Renal cortex interstitium (tissue), 11 donors: ENCODE measurements around the gene ATXN1. TPM values are rescaled to one million over a fixed set of nuclear protein-coding genes. Genes with fewer than 3 reads are reported as not detected.
"Not testable (repeated sequence)": the region's sequence is repeated elsewhere in the genome, so short reads cannot be mapped to it uniquely, and the experiment has no call there.

Experiments used
- DNase-seq, 11 donors: peaks; one replicate each; pipeline ENCODE4 v3.0.0-alpha.2; 2013; ENCODE audit warnings: low read depth in 9 of 11, low spot score in 4 of 11; ENCODE audit errors: extremely low read depth in 1 of 11
- polyA plus RNA-seq, 3 donors: library from polyadenylated mRNA; unstranded; fragments of 120-200 nt; gene quantifications; one replicate each; pipeline ENCODE4 v1.2.1, GENCODE V29; 2013; ENCODE audit not compliant: insufficient read length in 3 of 3

ATXN1 gene
- polyA plus RNA-seq, 3 donors = 19.3 to 21.9 (median 19.4) TPM

DNA sequence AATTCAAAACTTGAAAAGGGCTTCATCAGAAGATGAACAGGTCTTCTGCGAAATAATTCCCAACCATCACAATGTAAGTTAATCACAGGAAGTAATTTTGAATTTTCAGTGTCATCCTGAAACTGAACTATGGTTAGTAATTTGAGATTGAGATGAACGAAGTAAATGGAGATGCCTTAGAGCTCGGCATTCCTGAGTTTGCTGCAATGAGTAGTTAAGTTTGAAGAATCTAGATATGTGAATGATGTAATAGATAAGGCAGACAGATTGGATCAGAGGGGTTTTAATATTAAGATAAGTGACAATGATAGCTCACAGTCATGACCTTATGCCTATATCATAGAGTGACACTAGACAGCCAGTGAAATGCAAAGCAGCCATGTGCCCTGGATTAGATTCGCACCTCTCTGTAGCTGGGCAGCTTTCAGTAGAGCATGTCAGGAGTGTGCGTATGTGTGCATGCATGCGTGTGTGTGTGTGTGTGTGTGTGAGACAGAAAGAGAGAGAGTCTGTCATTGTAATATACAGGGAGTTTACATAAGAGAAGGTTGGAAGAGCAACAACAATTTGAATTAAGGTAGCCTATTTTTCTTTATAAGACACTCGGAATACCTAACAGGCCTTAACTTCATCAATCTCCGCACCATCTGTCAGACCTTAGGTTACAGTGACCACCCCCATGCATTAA, 289.9 kb downstream of the ATXN1 start:
- peak in 10 of 11 donors; percentile 17 to 59 (median 24) for DNase-seq

DNA sequence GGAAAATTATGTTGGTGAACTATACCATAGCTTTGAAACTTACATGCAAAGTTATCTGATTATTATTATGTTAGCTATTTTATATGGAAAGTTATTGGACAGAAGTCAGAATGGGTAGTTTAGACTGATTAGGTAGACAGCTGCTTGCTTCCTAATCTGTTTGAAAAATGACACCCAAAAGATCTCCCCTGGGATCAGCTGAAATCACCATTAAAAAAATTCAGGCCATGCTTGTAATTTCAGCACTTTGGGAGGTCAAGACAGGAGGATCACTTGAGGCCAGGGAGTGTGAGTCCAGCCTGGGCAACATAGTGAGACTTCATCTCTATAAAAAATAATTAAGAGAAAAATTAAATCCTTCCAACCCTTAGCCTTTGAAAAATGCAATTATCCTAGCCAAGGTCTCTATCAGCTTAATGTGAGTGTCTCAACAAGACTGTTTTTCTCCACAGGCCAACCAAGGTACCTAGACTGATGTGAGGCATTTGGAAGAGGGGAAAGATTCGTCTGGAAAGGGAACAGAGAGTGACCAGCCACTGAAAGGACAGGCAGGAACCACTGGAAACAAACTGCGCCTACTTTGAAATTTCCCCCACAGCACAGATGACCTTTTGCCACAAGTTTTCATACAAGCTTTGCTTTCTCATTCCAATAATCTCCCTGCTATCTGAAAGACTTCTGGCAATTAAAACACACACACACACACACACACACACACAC, 290.6 kb downstream of the ATXN1 start:
- DNase-seq = no peak

DNA sequence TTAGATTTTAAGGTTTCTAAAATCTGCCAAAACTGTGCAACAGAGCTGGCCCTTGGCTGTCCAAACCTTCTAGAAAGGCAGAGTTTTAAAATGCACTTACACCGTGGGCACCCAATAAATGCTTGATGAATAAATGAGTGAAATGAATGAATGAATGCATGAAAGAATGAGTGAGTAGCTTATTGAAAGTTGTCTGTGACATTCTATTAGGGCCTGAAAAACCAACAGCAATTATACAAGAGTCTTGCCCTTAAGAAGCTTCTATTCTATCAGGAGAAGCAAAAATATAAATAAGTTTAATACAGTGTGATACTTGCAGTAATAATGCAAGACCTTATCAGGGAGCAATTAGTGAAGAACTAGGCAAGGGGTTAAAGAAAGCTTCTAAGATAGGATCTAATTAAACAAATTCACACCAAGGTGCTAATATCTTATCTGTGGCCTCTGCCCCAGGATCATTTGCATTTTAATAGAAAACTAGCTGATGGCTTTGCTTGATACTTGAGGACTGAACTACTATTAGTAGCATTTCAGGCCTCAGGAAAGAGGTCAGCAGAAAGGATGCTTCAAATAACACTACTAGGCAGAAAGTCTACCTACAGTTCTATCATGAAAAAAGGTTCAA, 292.2 kb downstream of the ATXN1 start:
- no peak for DNase-seq

DNA sequence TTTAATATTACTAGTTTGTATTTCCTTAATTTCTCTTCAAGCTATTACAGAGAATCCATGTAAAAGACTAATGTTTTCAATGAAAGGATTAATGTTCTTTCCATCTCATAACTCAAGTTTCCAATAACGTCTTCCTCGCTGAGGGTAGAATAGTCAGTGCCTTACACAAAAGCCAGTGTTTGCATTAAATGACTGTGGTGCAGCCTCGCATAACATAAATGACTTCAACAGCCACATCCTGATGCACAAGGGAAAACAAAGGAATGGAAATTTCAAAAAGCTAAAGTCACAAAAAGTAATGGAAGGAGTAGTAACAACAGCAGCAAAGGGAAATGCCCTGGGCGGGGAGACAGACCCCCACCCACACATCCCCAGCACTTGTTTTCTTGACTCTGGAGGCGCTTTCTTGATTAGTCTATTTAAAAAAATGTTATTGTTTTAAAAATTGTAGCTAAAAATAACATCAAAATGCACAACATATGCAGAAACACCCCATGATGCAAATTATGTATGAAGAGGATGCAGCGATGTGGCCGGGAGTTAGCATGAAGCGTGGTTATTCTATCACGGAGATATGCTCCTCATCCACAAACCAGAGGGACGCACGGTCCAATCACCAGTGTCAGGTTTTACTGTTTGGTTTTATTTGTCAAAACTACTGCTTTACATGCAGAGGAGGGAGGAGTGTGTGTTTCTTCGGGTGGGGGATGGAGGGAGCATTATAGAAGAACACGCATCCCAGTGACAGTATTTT, 294.3 kb downstream of the ATXN1 start:
- no peak for DNase-seq

DNA sequence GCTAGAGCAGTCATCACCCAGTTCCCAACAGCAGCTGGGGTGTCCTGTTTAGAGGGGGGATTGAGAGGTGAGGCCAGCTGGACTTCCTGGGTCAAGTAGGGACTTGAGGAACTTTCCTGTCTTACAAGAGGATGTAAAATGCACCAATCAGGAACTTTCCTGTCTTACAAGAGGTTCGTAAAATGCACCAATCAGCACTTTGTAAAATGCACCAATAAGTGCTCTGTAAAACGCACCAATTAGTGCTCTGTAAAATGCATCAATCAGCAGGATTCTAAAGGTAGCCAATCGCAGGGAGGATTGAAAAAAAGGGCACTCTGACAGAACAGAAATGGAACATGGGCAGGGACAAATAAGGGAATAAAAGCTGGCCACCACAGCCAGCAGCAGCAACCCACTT, 297.2 kb downstream of the ATXN1 start:
- no peak for DNase-seq

DNA sequence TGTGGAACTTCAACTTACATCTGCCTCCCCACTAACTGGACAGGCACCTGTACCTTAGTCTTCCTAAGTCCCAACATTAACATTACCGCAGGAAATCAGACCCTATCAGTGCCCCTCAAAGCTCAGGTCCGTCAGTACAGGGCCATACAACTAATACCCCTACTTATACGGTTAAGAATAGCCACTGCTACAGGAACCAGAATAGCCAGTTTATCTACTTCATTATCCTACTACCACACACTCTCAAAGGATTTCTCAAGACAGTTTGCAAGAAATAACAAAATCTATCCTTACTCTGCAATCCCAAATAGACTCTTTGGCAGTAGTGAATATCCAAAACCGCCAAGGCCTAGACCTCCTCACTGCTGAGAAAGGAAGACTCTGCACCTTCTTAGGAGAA, 298.0 kb downstream of the ATXN1 start:
- DNase-seq = not testable (repeated sequence)

DNA sequence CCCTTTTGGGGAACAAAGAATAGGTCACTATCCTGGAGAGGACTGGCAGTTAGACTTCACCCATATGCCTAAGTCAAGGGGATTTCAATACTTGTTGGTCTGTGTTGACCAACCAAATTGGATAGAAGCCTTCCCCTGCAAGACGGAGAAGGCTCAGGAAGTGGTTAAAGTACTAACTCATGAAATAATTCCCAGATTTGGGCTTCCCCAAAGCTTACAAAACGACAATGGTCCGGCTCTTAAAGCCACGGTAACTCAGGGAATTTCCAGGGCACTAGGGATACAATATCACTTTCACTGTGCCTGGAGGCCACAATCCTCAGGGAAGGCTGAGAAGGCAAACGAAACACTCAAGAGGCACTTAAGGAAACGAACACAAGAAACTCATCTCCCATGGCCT, 299.8 kb downstream of the ATXN1 start:
- no peak for DNase-seq

DNA sequence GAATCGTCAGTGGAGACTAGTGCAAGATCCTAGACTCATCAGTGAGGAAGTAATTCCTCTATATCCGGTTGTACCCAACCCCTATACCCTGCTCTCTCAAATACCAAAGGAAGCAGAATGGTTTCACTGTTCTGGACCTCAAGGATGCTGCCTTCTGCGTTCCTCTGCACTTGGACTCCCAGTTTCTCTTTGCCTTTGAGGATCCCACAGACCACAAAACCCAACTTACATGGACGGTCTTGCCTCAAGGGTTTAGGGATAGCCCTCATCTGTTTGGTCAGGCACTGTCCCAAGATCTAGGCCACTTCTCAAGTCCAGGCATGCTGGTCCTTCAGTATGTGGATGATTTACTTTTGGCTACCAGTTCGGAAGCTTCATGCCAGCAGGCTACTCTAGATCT, 301.8 kb downstream of the ATXN1 start:
- not testable (repeated sequence) for DNase-seq

DNA sequence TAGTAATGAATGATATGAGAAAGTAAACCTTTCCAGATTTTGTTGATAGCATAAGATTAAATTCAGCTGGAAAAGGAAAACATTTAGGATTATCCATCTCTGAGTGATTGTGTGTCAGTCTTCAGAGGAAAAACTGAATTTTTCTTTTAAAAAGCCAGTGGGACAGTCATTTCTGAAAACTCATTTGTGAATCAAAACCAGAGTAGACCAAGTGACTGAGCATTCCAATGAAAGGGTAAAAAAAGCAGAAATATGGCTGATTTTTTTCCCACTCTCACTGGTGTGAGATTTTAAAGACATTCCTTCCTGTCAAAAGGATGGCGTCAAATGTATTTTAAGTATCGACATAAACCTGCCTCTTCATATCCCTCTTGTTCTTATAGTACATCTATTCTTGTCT, 308.9 kb downstream of the ATXN1 start:
- DNase-seq = no peak

DNA sequence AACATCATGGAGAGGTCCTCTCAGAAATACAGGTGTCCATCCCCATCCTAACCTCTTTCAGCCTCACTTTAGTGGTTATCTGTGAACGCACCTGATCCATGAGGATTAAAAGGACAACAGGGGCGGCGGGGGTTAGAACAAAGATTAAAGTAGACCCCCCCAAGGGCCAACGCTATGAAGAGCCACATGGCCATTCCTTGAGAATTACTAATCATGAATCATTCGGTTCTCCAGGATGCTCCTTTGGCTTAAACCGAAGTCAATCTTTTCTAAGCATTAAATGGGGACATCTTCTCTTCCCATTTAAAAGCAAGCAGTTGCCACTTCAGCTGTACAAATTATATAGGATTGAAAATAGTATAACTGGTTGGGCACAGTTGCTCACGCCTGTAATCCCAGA, 310.4 kb downstream of the ATXN1 start:
- DNase-seq = no peak

DNA sequence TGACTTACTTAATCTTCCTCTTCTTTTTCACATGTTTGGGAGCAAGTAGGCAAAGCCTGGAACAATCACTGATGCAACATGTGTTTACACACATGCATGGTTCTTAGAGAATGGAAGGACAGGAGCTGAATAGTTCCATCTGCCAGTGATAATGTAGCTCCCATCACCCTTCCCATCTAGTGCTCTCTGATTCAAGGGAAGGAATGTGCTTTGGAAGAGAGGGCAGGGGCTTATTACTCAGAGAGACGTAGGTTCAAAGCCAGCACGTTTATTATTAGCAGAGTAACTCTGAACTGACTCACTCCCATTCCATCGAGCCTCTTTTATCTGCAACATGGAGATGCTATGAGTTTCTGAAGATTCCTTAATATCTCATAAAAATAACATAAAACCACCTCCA, 311.0 kb downstream of the ATXN1 start:
- DNase-seq = no peak

DNA sequence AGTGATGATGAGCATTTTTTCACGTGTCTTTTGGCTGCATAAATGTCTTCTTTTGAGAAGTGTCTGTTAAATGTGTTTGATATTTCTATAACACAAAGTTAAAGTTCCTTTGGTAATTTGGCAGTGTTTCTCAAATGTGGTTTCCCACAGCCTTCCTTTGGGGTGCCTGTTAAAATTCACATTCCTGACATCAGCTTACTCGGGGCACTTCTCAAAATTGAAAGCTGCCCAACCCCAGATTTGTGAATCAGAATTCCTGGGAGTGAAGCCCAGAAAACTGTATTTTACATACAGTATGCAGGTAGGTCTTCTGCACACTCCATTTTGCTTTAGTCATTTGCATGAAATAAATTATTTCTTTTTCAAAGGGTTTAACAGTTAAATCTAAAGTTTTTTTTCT, 315.0 kb downstream of the ATXN1 start:
- no peak for DNase-seq

DNA sequence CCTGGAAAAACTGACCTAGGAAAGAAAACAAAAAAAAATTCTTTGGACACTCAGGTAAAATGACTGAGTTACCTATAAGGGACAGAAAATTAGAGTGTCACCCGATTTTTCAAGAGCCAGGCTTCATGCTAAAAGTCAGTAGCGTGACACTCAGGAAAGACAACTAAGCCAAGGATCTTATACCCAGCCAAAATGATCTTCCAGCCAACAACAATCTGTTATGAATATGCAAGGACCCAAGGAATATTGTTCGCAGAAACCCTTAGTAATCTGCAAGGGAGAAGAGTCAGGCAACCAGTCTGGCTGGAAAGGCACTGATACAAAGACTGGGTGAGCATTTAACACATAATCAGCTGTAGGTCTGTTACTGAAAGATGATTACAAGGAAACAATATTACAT, 319.2 kb downstream of the ATXN1 start:
- DNase-seq = no peak

DNA sequence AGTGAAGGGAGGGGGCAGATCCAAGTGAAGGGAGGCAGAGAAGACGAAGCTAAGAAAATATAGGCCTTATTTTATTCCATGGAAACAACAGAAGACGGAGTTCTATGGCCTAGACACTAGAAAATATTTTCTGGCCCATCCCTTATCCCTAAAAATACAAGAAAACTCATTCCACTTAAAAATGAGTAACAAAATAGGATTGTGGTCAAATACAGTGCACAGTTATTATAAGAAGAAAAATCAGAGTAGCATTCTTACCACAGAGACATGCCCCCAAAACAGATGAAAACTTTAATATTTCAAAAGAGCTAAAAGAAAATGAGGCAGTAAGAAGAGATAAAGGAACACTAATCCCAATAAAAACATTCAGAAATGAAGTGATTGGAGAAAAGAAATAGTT, 320.0 kb downstream of the ATXN1 start:
- DNase-seq = no peak

DNA sequence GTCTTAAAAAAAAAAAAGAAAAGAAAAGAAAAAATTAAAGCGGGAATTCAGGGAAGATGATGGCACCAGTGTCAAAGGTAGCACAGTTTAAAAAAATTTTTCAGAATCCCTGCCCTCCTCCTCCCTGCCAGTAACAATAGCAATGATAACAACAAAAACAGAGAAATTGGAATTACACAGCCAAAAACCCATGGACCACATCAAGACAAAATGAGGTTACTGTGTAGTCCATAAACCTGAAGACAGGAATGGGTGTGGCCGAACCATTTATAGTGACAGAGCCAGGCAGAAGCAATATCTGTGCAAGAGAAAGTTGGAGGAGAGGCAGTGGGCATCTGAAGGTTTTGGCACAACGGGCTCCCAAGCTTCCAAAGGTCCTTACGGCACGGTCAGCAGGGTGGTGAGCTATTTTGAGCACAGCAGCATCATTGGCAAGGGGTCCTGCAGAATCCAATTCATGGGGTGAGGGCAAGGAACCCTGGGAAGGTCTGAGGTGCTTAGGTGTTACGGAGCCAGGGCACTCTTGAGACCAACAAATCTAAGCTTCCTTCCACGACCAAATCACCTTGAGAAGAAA, 320.5 kb downstream of the ATXN1 start:
- no peak for DNase-seq

DNA sequence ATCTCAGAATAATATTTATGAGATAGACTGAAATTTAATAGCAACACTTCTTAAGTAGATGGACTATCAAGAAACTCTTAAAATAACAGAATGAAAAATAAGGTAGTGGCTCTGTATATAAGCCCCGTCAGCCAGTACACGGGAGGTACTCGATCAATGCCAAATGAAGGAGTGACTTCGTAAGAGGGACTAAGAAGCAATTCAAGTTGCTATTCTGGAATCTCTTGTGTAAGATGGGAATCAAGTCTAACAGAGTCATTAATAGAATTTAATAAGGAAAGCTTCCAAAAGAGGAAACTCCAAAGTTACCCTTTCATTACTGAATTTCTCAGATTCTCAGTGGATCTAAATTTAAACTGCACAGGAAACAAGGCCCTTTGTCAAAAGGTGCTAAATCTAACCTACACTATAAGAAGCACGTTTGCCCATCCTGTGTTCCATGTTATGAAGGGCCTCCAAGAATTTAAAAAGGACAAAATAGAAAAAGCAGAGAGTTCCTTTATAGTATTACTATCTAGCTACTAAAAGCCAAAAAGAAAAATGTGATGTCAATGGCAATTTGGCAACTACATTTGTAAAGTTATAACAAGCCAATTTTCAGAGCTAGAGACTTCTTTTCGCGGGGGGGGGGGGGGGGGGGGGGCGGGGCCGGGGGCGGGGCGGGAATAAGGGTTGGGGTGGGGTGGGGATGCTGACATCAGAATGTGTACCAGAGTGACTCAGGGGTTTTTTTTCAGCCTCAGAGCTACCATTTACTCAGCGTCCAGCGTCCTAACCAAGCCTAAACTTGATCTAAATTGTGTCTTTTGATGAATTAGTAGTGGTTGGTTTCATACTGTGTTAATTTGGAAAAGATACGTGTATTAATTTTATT, 322.3 kb downstream of the ATXN1 start:
- no peak for DNase-seq

DNA sequence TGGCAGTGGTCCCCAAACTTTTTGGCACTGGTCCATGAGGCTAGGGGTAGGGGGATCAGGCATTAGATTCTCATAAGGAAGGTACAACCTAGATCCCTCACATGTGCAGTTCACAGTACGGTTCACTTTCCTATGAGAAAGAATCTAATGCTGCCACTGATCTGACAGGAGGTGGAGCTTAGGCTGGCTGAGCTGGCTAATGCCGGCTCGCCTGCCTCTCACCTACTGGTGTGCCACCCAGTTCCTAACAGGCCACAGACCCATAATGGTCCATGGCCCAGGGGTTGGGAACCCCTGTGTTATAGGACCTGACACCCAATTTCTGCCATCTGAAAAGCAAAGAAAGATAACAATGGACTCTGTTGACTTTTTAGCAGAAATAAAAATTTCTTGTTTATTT, 323.3 kb downstream of the ATXN1 start:
- no peak for DNase-seq

DNA sequence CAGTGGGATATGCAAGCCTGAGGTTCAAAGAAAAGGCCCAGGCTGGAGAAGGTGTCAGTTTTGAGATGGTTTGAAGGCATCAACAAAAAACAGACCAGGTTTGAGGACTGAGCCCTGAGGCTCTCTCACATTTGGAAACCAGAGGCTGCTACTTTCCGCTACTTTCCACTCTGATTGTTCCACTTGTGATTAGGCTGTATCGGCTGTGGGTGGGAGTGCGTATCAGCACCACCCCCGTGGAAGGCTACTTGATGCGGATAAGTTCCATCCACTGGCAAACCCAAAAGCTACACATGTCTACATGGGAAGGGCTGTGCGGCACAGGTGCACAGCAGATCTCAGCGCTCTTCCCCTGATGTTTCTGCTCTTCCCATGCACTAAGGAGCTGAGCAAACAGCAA, 324.2 kb downstream of the ATXN1 start:
- DNase-seq = no peak

DNA sequence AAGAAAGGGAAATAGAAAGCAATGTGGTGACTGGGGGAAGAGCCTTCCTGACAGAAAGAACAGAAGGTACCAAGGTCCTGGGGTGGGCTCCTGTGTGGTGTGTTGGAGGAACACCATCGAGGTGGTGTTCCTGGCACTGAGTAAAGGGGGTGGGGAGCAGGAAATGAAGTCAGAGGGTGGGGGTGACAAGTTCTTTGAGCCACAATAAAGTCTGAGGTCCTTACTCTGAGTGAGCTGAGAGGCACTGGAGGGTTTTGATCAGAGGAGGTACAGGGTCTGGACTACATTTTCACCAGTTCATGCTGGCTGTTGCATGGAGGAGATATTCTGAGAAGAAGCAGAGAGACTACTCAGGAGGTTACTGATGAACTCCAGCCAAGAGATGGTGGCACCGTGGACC, 324.7 kb downstream of the ATXN1 start:
- DNase-seq = no peak
